Common myeloid progenitor, CD34-positive (primary cell): ENCODE data around the gene SLC29A3.

Source experiments
- CTCF ChIA-PET: fragments of 350-600 bp; sonication (Branson Sonifier 250); formaldehyde crosslinking; loops from one replicate; lab custom pipeline; 2021; ENCODE audit warnings: antibody characterized with exemption; lab: Charles Lee
- POLR2A ChIA-PET: fragments of 350-600 bp; sonication (Branson Sonifier 250); formaldehyde crosslinking; loops from one replicate; lab custom pipeline; 2021; ENCODE audit warnings: antibody characterized with exemption; lab: Charles Lee
- DNase-seq, 3 donors: peaks; one replicate each; pipeline versions ENCODE4 v3.0.0 to v3.0.0-alpha.2; 2013
- H3K27ac ChIP-seq, 2 experiments: 1 replicate in 1 of 2; 2 replicates in 1 of 2; pipeline ENCODE4 v1.7.0; 2013; ENCODE audit warnings: inconsistent platforms in 2 of 2, low read length in 2 of 2, mild to moderate bottlenecking in 2 of 2, low read depth in 1 of 2, moderate library complexity in 1 of 2; ENCODE audit not compliant: severe bottlenecking in 2 of 2, insufficient read depth in 1 of 2, poor library complexity in 1 of 2
- H3K27me3 ChIP-seq, 5 experiments: replicated peaks in 2 of 5; 1 replicate in 3 of 5; 2 replicates in 2 of 5; pipeline versions ENCODE4 v1.6.1 to v1.7.0; 2013; ENCODE audit warnings: low read length in 4 of 5, mild to moderate bottlenecking in 2 of 5, moderate library complexity in 2 of 5, inconsistent platforms in 1 of 5; ENCODE audit not compliant: insufficient read depth in 5 of 5, control insufficient read depth in 4 of 5
- H3K36me3 ChIP-seq, 4 experiments: 1 replicate in 2 of 4; 2 replicates in 2 of 4; pipeline versions ENCODE4 v1.6.1 to v1.7.0; 2013; ENCODE audit warnings: low read length in 3 of 4, control low read depth in 1 of 4, mild to moderate bottlenecking in 1 of 4; ENCODE audit not compliant: control insufficient read depth in 4 of 4, insufficient read depth in 4 of 4
- H3K4me1 ChIP-seq, 4 experiments: 1 replicate in 3 of 4; 2 replicates in 1 of 4; pipeline versions ENCODE4 v1.6.1 to v1.7.1; 2013; ENCODE audit warnings: low read length in 3 of 4, mild to moderate bottlenecking in 3 of 4, control low read depth in 1 of 4, inconsistent platforms in 1 of 4, moderate library complexity in 1 of 4; ENCODE audit not compliant: control insufficient read depth in 4 of 4, insufficient read depth in 4 of 4; ENCODE audit errors: control extremely low read depth in 1 of 4
- H3K4me3 ChIP-seq, 7 experiments: 1 replicate in 4 of 7; 2 replicates in 3 of 7; pipeline versions ENCODE4 v1.5.1 to v1.7.0; 2013; ENCODE audit warnings: mild to moderate bottlenecking in 7 of 7, low read length in 6 of 7, moderate library complexity in 6 of 7, inconsistent platforms in 2 of 7, low read depth in 2 of 7, control low read depth in 1 of 7; ENCODE audit not compliant: insufficient read depth in 4 of 7, control insufficient read depth in 1 of 7; ENCODE audit errors: extremely low read depth in 1 of 7
- H3K9me3 ChIP-seq, 5 experiments: 1 replicate in 4 of 5; 2 replicates in 1 of 5; pipeline versions ENCODE4 v1.6.1 to v1.7.1; 2013; ENCODE audit warnings: low read length in 4 of 5, mild to moderate bottlenecking in 2 of 5, inconsistent platforms in 1 of 5, low read depth in 1 of 5, moderate library complexity in 1 of 5; ENCODE audit not compliant: control insufficient read depth in 4 of 5, insufficient read depth in 2 of 5; ENCODE audit errors: control extremely low read depth in 1 of 5
- WGBS: methylation state at CpG from one replicate; pipeline ENCODE4 v1.1.5; 2013; ENCODE audit not compliant: insufficient coverage; 5-methylcytosine and 5-hydroxymethylcytosine counted together

SLC29A3 gene

DNA sequence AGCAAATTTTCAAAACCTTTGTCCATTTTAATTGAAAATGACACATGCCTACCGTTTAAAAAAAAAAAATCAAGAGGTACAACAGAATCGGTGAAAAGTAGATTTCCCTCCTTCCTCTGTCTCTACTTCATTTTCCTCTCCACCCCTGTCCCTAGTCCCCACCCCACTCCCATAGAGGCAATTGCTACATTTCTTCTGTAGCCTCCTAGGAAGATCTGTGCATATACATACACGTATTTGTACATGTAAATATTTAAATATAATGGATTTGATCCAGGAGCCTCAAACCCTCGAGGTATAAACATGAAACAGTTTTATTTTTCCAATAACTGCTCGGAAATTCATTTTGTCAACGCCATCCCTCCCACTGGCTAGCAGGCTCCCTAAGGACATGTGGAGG lies 14.1 kb upstream of the SLC29A3 start:
- Histone ChIP-seq H3K9me3 (no peaks in the 10 kb centered on the region), H3K4me1 (peaks cover 0 to 4% (median under 1%) of the 10 kb centered on the region in 4 experiments), H3K4me3 (no peak overlapping the region), H3K36me3 (no peaks in the 10 kb centered on the region), H3K27ac (no peak overlapping the region), H3K27me3 (no peaks in the 10 kb centered on the region)
- ChIA-PET POLR2A (no interaction called here), CTCF (interaction anchor here (1.0 to 2.6 kb wide), 4 partner anchors 9 to 19 kb away, joined by 3 to 12 read pairs (median 4); no protein-coding TSS in a partner anchor)
- WGBS, result 85% methylated on average over 4 of the region's 6 CpGs
- DNase-seq, result no peak

DNA sequence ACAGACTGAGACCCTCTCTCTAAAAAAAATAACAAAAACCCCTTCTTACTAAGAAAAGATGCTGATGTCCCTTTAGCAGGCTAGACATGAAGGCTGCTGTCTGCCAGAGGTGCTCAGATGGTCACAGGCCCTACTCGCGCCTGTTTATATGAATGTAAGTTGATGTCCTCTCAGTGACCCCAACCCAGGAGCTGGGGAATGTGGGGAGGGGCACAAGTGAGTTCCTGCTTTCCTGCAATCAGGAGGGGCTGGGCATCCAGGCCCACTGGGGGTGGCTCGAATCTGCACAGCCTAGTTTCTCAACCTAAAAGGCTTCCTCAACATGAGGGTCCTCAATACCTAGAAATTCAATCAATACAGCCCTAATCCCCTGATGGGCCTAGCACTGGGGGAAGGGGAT lies 12.1 kb upstream of the SLC29A3 start:
- Histone ChIP-seq H3K9me3 (no peaks in the 10 kb centered on the region), H3K27me3 (no peaks in the 10 kb centered on the region), H3K27ac (no peak overlapping the region), H3K36me3 (no peaks in the 10 kb centered on the region), H3K4me3 (no peak overlapping the region), H3K4me1 (peaks cover 0 to 3% (median 0%) of the 10 kb centered on the region in 4 experiments)
- CTCF ChIA-PET, result interaction anchor here (1.1 to 1.5 kb wide), 4 partner anchors 9 to 390 kb away, joined by 4 to 7 read pairs (median 4); partner anchors contain the start of gene SLC29A3
- WGBS, result 100% methylated on average over 3 of the region's 3 CpGs
- DNase-seq, result no peak
- POLR2A ChIA-PET, result no interaction called here

DNA sequence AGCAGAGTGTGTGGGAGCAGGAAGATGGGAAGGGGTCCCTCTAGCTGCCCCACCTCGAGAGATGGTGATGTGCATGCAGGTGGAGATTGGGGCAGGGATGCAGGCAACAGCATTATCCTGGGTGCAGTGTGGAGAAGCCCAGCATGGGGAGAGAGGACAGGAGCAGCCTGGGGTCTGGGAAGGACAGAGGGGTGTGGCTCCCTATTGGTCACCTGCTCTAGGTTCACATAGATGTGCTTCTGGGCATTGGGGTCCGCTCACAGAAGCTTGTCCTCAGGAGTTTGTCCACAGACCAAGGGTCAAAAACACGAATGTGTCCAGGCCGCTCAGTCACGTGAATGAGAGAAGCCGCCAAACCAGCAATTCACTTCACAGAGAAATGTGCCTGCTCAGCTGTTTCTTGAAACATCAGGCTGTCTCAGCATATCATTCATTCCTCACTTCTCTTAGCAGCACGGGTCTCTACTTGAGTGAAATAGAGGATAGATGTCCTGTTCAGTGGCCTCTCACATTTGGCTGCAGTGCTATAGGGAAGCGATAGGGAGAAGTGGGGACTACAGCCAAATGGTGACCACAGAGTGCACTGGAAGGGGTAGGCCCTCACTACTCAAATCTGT lies 11.5 kb upstream of the SLC29A3 start:
- DNase-seq, result no peak
- peaks cover 0 to 3% (median 0%) of the 10 kb centered on the region in 4 experiments for H3K4me1 ChIP-seq
- 98% methylated on average over 8 of the region's 8 CpGs for WGBS
- H3K4me3 ChIP-seq, result no peak overlapping the region
- no peaks in the 10 kb centered on the region for H3K9me3 ChIP-seq
- no peaks in the 10 kb centered on the region for H3K36me3 ChIP-seq
- POLR2A ChIA-PET, result no interaction called here
- H3K27ac ChIP-seq, result no peak overlapping the region
- CTCF ChIA-PET, result interaction anchor here (0.9 to 3.1 kb wide), 6 partner anchors 9 to 303 kb away, joined by 3 to 14 read pairs (median 6); partner anchors contain the start of gene SLC29A3
- H3K27me3 ChIP-seq, result no peaks in the 10 kb centered on the region

DNA sequence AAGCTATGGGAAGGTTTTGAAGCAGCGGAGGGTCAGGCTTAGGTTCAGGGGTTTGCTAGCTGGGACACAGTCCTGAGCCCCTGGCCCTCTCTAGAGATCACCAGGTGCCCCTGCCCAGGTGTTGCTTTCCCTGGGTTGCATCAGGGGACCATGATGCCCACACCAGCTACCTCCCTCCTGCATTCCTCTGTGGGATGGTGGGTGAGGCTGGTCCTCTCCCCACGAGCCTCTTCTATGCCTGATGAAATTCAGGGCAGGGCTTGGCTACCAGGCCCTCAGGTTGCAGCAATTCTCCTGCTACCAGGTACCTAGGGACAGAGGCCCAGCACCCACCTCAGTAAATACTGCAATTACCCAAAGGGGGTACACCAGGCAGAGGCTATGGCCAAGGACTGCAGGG lies 10.8 kb upstream of the SLC29A3 start:
- ChIA-PET POLR2A (no interaction called here), CTCF (interaction anchor here (0.9 to 3.1 kb wide), 3 partner anchors 10 to 261 kb away, joined by 3 to 14 read pairs (median 8); no protein-coding TSS in a partner anchor)
- whole genome bisulfite sequencing, result 94% methylated on average over 2 of the region's 2 CpGs
- no peak for DNase-seq
- no peak overlapping the region for H3K4me3 ChIP-seq
- H3K27me3 ChIP-seq, result peaks cover 0 to 1% (median 0%) of the 10 kb centered on the region in 5 experiments
- no peaks in the 10 kb centered on the region for H3K9me3 ChIP-seq
- H3K27ac ChIP-seq, result no peak overlapping the region
- peaks cover 0 to 3% (median 0%) of the 10 kb centered on the region in 4 experiments for H3K4me1 ChIP-seq
- no peaks in the 10 kb centered on the region for H3K36me3 ChIP-seq

DNA sequence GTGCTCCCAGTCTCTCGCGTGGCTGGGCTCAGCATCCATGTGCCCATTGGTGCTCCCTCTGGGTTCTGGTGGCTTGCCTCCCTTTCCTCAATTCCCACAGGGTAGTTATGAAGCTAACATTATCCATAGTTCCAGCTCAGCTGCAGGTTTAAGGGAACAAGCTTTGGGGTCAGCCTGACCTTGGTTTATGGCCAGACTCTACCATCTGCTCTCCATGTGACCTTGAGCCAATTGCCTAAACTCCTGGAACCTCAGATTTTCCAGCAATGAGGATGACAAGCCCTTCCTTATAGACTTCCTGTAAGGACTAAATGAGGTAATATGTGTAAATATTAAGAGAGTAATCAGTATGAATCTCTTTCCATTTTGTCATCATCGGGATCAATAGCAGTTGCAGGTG lies 10.1 kb upstream of the SLC29A3 start:
- Histone ChIP-seq H3K27me3 (peaks cover 0 to 1% (median 0%) of the 10 kb centered on the region in 5 experiments), H3K36me3 (no peaks in the 10 kb centered on the region), H3K4me3 (no peak overlapping the region), H3K4me1 (no peaks in the 10 kb centered on the region), H3K9me3 (no peaks in the 10 kb centered on the region), H3K27ac (no peak overlapping the region)
- no peak for DNase-seq
- POLR2A ChIA-PET, result no interaction called here
- WGBS, result 100% methylated on average over 2 of the region's 3 CpGs
- CTCF ChIA-PET, result interaction anchor here (1.0 to 3.1 kb wide), 4 partner anchors 10 to 390 kb away, joined by 3 to 14 read pairs (median 6); no protein-coding TSS in a partner anchor

DNA sequence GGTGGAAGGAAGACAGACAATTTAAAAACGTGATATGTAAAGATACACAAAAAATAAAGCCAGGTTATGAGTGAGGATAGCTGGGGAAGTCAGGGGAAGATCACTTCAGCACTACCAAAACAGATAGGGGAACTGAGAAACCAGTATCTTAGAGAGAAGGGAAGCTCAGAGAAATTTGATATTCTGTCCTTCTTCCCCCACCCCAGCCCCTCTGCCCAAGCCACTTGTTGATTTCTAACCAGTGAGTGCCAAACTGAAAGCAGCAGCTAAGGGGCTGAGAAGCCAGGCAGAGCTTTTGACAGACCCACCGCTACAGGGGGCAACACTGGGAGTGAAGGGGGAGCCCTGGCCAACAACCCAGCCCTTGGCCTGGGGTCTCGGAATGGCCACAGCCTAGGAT lies 9.1 kb upstream of the SLC29A3 start:
- H3K36me3 ChIP-seq, result no peaks in the 10 kb centered on the region
- H3K27ac ChIP-seq, result no peak overlapping the region
- ChIA-PET CTCF (interaction anchor here (0.8 to 3.1 kb wide), 6 partner anchors 11 to 389 kb away, joined by 3 to 14 read pairs (median 3); no protein-coding TSS in a partner anchor), POLR2A (no interaction called here)
- DNase-seq, result no peak
- peaks cover 0 to 5% (median 4%) of the 10 kb centered on the region in 4 experiments for H3K4me1 ChIP-seq
- no peak overlapping the region for H3K4me3 ChIP-seq
- H3K9me3 ChIP-seq, result no peaks in the 10 kb centered on the region
- peaks cover 0 to 1% (median 0%) of the 10 kb centered on the region in 5 experiments for H3K27me3 ChIP-seq
- WGBS, result 100% methylated on average over 1 of the region's 3 CpGs

DNA sequence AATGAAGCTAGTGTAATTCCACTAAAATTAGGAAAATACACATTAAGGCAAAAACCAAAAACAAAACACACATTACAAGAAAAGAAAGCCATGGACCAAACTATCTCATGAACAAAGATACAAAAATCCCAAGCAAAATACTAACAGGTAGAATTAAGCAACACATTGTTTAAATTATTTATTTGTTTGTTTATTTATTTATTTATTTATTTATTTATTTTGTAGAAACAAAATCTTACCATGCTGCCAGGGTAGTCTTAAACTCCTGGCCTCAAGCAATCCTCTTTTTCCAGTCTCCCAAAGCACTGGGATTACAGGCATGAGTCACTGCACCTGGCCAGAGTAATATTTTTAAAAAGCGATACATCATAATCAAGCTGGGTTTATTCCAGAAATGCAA lies 6.8 kb upstream of the SLC29A3 start:
- POLR2A ChIA-PET, result no interaction called here

More for the DNA sequence above, 6.8 kb upstream of the SLC29A3 start:
- no peaks in the 10 kb centered on the region for H3K36me3 ChIP-seq
- CTCF ChIA-PET, result interaction anchor here (1.0 to 3.1 kb wide), 3 partner anchors 8 to 14 kb away, joined by 3 to 14 read pairs (median 12); no protein-coding TSS in a partner anchor
- WGBS, result no CpG with 5 or more reads among the region's 1 CpG
- peaks cover 3 to 25% (median 21%) of the 10 kb centered on the region in 4 experiments for H3K4me1 ChIP-seq
- H3K27ac ChIP-seq, result no peak overlapping the region
- H3K4me3 ChIP-seq, result no peak overlapping the region
- H3K9me3 ChIP-seq, result no peaks in the 10 kb centered on the region
- H3K27me3 ChIP-seq, result peaks cover 0 to 1% (median 0%) of the 10 kb centered on the region in 5 experiments
- no peak for DNase-seq
